Fibroblast of mammary gland (primary cell): ENCODE results near the gene U2AF2.
"Not testable (repeated sequence)": the region's sequence is repeated elsewhere in the genome, so short reads cannot be mapped to it uniquely, and the experiment has no call there.

Source experiments
- DNase-seq: peaks from one replicate; pipeline ENCODE4 v3.0.0-alpha.2; 2010; ENCODE audit warnings: low read depth
- H3K4me3 ChIP-seq: 2 replicates; pipeline ENCODE4 v1.5.1; 2011; ENCODE audit warnings: low read depth, mild to moderate bottlenecking, low read length, moderate library complexity; ENCODE audit not compliant: control insufficient read depth
- TF ChIP-seq, protein P1 (sequence below): conservative IDR thresholded peaks from 2 replicates; pipeline ENCODE4 v1.5.1; 2011; ENCODE audit warnings: low read depth, low read length, inconsistent platforms; ENCODE audit not compliant: control insufficient read depth, insufficient read depth

The U2AF2 gene

GRCh38 chr19:55712804-55713631, 58.2 kb downstream of the U2AF2 start:
- no peak overlapping the region for H3K4me3 ChIP-seq
- no peak for DNase-seq
- TF ChIP-seq, protein P1, sequence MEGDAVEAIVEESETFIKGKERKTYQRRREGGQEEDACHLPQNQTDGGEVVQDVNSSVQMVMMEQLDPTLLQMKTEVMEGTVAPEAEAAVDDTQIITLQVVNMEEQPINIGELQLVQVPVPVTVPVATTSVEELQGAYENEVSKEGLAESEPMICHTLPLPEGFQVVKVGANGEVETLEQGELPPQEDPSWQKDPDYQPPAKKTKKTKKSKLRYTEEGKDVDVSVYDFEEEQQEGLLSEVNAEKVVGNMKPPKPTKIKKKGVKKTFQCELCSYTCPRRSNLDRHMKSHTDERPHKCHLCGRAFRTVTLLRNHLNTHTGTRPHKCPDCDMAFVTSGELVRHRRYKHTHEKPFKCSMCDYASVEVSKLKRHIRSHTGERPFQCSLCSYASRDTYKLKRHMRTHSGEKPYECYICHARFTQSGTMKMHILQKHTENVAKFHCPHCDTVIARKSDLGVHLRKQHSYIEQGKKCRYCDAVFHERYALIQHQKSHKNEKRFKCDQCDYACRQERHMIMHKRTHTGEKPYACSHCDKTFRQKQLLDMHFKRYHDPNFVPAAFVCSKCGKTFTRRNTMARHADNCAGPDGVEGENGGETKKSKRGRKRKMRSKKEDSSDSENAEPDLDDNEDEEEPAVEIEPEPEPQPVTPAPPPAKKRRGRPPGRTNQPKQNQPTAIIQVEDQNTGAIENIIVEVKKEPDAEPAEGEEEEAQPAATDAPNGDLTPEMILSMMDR, result no peak

DNA sequence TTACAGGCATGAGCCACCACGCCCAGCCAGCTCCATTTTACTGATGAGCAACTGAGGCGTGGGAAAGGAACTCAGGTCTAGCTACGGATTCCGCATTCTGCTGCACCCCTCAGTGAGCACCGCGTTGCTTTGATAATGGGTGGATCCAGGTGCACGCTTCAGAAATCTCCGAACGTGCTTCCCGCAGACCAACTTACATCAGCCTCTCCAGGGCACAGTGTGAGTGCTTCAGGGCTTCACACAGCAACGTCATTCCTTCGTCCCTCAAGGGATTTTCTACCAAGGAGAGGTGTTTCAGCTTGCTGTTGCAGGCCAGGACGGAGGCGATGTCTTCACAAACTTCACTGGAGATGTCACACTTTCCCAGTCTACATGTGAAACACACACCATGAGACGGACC, 61.7 kb downstream of the U2AF2 start:
- H3K4me3 ChIP-seq, result no peak overlapping the region
- DNase-seq, result no peak
- TF ChIP-seq, protein P1, result no peak

GRCh38 chr19:55717251-55717650, 62.4 kb downstream of the U2AF2 start:
- DNase-seq, result no peak
- TF ChIP-seq, protein P1, result no peak
- no peak overlapping the region for H3K4me3 ChIP-seq

DNA sequence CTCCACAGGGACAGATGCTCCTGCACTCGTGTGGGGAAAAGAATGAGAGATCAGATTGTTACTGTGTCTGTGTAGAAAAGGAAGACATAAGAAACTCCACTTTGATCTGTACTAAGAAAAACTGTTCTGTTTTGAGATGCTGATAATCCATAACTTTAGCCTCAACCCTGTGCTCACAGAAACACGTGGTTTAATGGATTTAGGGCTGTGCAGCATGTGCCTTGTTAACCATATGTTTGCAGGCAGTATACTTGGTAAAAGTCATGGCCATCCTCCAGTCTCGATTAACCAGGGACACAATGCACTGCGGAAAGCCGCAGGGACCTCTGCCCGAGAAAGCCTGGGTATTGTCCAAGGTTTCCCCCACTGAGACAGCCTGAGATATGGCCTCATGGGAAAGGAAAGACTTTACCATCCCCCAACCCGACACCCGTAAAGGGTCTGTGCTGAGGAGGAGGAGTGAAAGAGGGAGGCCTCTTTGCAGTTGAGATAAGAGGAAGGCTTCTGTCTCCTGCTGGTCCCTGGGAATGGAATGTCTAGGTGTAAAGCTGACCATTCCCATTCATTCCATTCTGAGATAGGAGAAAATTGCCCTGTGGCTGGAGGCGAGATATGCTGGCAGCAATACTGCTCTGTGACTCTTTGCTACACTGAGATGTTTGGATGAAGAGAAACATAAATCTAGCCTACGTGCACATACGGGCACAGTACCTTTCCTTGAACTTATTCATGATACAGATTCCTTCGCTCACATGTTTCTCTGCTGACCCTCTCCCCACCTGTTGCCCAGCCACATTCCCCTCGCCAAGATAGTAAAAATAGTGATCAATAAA, 63.3 kb downstream of the U2AF2 start:
- H3K4me3 ChIP-seq, DNase-seq: not testable (repeated sequence)

DNA sequence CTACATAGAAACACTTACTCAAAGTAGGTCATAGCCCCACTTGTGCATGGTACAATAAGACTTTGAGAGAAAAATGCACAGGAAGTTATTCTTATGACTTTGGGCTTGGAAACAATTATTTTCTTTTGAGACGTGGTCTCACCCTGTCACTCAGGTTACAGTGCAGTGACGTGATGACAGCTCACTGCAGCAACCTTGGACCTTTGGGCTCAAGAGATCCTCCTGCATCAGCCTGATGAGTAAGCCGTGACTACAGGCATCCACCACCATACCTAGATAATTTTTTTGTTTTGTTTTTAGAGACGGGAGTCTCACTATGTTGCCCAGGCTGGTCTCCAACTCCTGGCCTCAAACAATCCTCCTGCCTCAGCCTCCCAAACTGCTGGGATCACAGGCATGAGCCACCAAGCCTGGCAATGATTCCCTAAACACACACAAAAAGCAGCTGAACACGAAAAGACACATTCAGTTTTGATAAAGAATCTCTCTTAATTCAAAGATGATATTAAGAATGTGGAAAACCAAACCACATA, 65.4 kb downstream of the U2AF2 start:
- TF ChIP-seq, protein P1, result no peak
- no peak for DNase-seq
- H3K4me3 ChIP-seq, result no peak overlapping the region

- TF ChIP-seq, protein P1, result no peak
- DNase-seq, result no peak
Measured at GRCh38 chr19:55720801-55721200, 66.0 kb downstream of the U2AF2 start.

DNA sequence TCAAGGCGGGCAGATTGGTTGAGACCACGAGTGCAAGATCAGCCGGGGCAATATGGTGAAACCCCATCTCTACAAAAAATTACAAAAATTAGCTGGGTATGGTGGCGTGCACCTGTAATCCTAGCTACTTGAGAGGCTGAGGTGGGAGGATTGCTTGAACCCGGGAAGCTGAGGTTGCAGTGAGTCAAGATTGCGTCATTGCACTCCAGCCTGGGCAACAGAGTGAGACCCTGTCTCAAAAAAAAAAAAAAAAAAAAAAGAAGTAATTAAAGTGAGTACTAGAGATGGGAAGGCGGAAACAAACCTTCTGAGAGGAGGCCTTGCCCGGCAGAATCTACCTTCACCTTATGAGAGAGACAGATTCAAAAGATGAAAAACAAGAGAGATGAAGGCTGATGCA, 68.7 kb downstream of the U2AF2 start:
- H3K4me3 ChIP-seq, result no peak overlapping the region

More at GRCh38 chr19:55720801-55721200, 66.0 kb downstream of the U2AF2 start:
- no peak overlapping the region for H3K4me3 ChIP-seq

More for the DNA sequence above, 68.7 kb downstream of the U2AF2 start:
- no peak for DNase-seq
- TF ChIP-seq, protein P1, result no peak
